Heart right ventricle (tissue), 16 donors: ENCODE measurements around the gene CCDC188. TPM values are rescaled to one million over a fixed set of nuclear protein-coding genes. Genes with fewer than 3 reads are reported as not detected.

Experiments
- ATAC-seq, 8 donors: fragments of 200-7000 bp; cut with Tn5 transposase; one replicate each; pipeline ENCODE4 v1.9.1; 2020; ENCODE audit warnings: mild to moderate bottlenecking in 8 of 8, moderate library complexity in 8 of 8, moderate number of reproducible peaks in 1 of 8
- DNase-seq, 2 donors: peaks; one replicate each; pipeline ENCODE4 v3.0.0-alpha.2; 2020
- H3K27ac ChIP-seq, 10 donors: fragments of 200-600 bp; sonication (generic) in 2 of 10; one replicate each; pipeline versions ENCODE4 v1.5.0 to v1.8.0; 2020 to 2022; ENCODE audit warnings: mild to moderate bottlenecking in 3 of 10
- H3K27me3 ChIP-seq, 7 donors: fragments of 200-600 bp; one replicate each; pipeline ENCODE4 v1.8.0; 2021 to 2022; ENCODE audit warnings: mild to moderate bottlenecking in 2 of 7
- H3K36me3 ChIP-seq, 9 donors: fragments of 200-600 bp; sonication (generic) in 1 of 9; one replicate each; pipeline versions ENCODE4 v1.5.0 to v1.8.0; 2020 to 2022; ENCODE audit warnings: mild to moderate bottlenecking in 2 of 9
- H3K4me1 ChIP-seq, 9 donors: fragments of 200-600 bp; sonication (generic) in 1 of 9; one replicate each; pipeline versions ENCODE4 v1.5.0 to v1.8.0; 2020 to 2022; ENCODE audit warnings: mild to moderate bottlenecking in 4 of 9
- H3K4me3 ChIP-seq, 10 donors: fragments of 200-600 bp; sonication (generic) in 2 of 10; one replicate each; pipeline versions ENCODE4 v1.5.0 to v1.8.0; 2020 to 2022; ENCODE audit warnings: mild to moderate bottlenecking in 7 of 10, moderate library complexity in 2 of 10
- H3K9me3 ChIP-seq, 11 donors: fragments of 200-600 bp in 10 of 11; sonication (generic) in 2 of 11; one replicate each; pipeline versions ENCODE4 v1.5.0 to v1.8.0; 2013 to 2022; ENCODE audit warnings: mild to moderate bottlenecking in 2 of 11, control low read depth in 1 of 11, moderate library complexity in 1 of 11
- WGBS, 2 donors: extraction: QIAGEN DNeasy Blood & Tissue Kit; methylation state at CpG; one replicate each; pipeline ENCODE4 v1.1.7; 2013; ENCODE audit warnings: inconsistent platforms in 1 of 2; 5-methylcytosine and 5-hydroxymethylcytosine counted together
- intact Hi-C, 10 donors: fragments of 100-400 bp; cut with DNase I; formaldehyde crosslinking; loops; one replicate each; pipeline versions ENCODE4 v1.11.1 to v1.14.2; 2022
- polyA plus RNA-seq, 2 donors: library from polyadenylated mRNA; stranded (reverse); fragments of 200-250 nt; gene quantifications; one replicate each; pipeline ENCODE4 v1.2.3, GENCODE V29; 2013
- total RNA-seq, 10 donors: library from RNA; stranded (reverse); fragmentation: NEBNext Ultra II Directional in 3 of 10; extraction: Animal tissue kit (Norgen Biotek cat#: 25700) in 3 of 10; gene quantifications; one replicate each; pipeline versions ENCODE4 v1.2.1 to v1.2.4, GENCODE V29; 2021 to 2023
- TF ChIP-seq, protein P1 (sequence below), 9 donors: fragments of 200-600 bp; sonication (generic) in 2 of 9; IDR thresholded peaks; one replicate each; pipeline versions ENCODE4 v1.5.0 to v1.8.0; 2021 to 2022; ENCODE audit warnings: antibody characterized with exemption in 9 of 9, mild to moderate bottlenecking in 5 of 9, moderate library complexity in 1 of 9
- donor health status: Arrhythmogenic right ventricular cardiomyopathy.
- donor health status: ischemic (EF 13 %, LVEDD 7.1; RV severe dilation, severe dysfunction).
- donor health status: healthy with polysubstance abuse.
- donor health status: DM: no; HTN: yes; CAD: no.
- donor health status: DM: no; HTN: no; CAD: no.
- donor health status: ischemic (EF 25% LVEDD 6.9; RV normal size, moderate dysfunction).
- donor health status: ischemic (EF 25% LVEDD 5.7; RV mildly dilated, moderate dysfunction).
- donor health status: healthy.
- donor health status: DM: yes; HTN: yes; CAD: no.
- donor health status: Ischemic cardiomyopathy.
- donor health status: ischemic (EF 35%, LVEDD 5.7; RV mildly dilated, moderate dysfunction).
- donor health status: nonischemic (EF 11% LVEDD 7.7; RV severe dilation, severe dysfunction).
- donor health status: DM: yes; HTN: yes; CAD: no.
- donor health status: PGD.
- donor health status: ischemic (EF 29% LVEDD 5.4; RV normal size, mild dysfunction).
- donor health status: nonischemic (EF 23%, LVEDD 6.1; RV moderate dilation, normal function).

Gene CCDC188
- total and polyA plus RNA-seq, 12 donors, result 0.15 to 2.3 (median 0.51) TPM; not detected in 3

DNA sequence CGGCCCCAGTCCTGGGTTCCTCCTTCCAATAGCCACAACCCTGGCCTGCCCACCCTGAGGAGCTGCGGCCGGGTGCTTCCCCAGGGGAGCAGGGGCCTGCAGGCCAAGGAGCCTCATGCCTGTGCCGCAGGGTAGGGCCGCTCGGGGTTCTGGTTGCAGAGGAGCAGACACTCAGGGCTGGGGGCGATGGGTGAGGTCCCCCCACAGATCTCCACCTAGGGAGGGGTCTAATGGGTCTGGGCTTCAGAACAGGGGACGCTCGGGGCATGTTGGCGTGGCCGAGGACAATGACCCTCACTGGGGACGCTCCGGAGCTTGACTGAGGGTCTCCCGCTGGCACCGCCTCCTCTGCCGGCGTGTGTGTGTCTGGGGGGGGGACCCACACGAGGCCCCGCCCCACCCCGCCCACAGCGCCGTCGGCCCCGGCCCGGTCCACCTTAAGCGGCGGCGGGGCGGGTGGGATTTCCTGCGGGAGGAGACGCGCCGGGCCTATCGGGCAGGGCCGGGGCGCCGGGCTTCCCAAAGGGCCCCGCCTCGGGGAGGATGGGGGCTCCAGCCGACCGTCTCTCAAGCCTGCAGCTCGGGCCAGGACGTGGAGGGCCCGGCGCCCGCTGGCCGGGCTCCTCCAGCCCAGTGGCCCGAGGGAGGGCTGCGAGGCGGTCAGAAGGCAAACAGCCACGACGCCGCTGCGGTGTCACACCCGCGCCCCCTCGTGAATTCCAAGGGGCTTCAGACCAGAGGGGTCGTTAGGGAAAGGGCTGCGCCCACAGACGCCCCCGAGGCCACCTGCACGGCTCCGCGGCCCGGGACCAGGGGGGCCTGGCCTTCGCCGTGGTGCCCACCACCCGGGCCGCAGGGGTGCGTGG lies 19.9 kb downstream of the CCDC188 start:
- ATAC-seq (peak; percentile 79 to 94 (median 89)), DNase-seq (peak; percentile 88 to 92)
- peak overlapping the region; percentile 85 to 100 (median 94) for H3K4me3 ChIP-seq
- peaks cover 34 to 58% (median 46%) of the 10 kb centered on the region in 9 donors for H3K4me1 ChIP-seq
- H3K36me3 ChIP-seq, result peaks cover 0 to 22% (median 5%) of the 10 kb centered on the region in 9 donors
- H3K27ac ChIP-seq, result peak overlapping the region; percentile 89 to 100 (median 96)
- no peaks in the 10 kb centered on the region for H3K9me3 ChIP-seq
- TF ChIP-seq, protein P1, sequence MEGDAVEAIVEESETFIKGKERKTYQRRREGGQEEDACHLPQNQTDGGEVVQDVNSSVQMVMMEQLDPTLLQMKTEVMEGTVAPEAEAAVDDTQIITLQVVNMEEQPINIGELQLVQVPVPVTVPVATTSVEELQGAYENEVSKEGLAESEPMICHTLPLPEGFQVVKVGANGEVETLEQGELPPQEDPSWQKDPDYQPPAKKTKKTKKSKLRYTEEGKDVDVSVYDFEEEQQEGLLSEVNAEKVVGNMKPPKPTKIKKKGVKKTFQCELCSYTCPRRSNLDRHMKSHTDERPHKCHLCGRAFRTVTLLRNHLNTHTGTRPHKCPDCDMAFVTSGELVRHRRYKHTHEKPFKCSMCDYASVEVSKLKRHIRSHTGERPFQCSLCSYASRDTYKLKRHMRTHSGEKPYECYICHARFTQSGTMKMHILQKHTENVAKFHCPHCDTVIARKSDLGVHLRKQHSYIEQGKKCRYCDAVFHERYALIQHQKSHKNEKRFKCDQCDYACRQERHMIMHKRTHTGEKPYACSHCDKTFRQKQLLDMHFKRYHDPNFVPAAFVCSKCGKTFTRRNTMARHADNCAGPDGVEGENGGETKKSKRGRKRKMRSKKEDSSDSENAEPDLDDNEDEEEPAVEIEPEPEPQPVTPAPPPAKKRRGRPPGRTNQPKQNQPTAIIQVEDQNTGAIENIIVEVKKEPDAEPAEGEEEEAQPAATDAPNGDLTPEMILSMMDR (IDR thresholded peaks at IDR 0.05), result no peak
- no peaks in the 10 kb centered on the region for H3K27me3 ChIP-seq
- WGBS, 2 donors, result 4% methylated on average over 66 to 70 of the region's 70 CpGs
- intact Hi-C loops, result loop anchor here in 1 of 10 donors (10.0 kb wide), 1 partner anchor 166 kb away; no protein-coding TSS in a partner anchor

DNA sequence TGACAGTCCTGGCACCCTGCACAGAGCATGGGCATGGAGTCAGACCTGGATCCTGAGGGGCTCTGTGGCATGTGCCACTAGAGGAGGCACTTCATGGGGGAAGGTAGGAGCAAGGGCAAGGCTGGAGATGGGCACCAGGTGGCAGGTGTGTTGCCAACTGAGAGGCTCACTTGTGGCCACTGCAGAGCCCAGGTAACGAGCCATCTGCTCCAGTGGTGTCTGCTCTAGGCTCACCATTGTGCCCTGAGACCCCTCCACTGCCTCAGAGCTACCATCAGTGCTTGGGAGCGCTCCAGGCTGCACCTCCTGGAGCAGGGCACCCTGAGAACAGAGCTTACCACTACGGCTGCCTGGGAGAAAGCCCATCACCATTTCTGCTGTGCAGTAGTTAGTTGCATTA lies 20.5 kb downstream of the CCDC188 start:
- H3K36me3 ChIP-seq, result peaks cover 0 to 29% (median 11%) of the 10 kb centered on the region in 9 donors
- H3K9me3 ChIP-seq, result no peaks in the 10 kb centered on the region
- H3K4me3 ChIP-seq, result peak overlapping the region in 7 of 10 donors; percentile 85 to 100 (median 94)
- TF ChIP-seq, protein P1 (IDR thresholded peaks at IDR 0.05), result no peak
- no peak for DNase-seq
- peak overlapping the region in 6 of 10 donors; percentile 89 to 100 (median 99) for H3K27ac ChIP-seq
- 77 to 82% methylated on average over 3 of the region's 3 CpGs for WGBS, 2 donors
- intact Hi-C loops, result loop anchor here in 1 of 10 donors (10.0 kb wide), 1 partner anchor 166 kb away; no protein-coding TSS in a partner anchor
- peaks cover 27 to 52% (median 40%) of the 10 kb centered on the region in 9 donors for H3K4me1 ChIP-seq
- H3K27me3 ChIP-seq, result no peaks in the 10 kb centered on the region
- peak in 2 of 8 donors; percentile 1 for ATAC-seq

DNA sequence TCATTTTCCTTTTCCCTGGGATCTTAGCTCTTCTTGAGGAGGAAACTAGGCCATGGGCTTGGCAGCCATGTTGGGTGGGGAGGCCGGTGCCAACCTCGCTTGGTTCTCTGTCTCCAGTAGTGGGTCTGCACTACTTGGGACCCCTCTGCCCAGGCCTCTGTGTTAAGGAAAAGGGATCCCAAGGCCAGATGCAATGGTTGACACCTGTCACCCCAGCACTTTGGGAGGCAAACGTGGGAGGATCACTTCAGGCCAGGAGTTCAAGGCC lies 21.2 kb downstream of the CCDC188 start:
- intact Hi-C loops, result loop anchor here in 3 of 10 donors (10.0 kb wide), 2 partner anchors 155 to 165 kb away; no protein-coding TSS in a partner anchor
- Histone ChIP-seq H3K27ac (no peak overlapping the region), H3K9me3 (no peaks in the 10 kb centered on the region), H3K27me3 (no peaks in the 10 kb centered on the region), H3K36me3 (peaks cover 0 to 35% (median 12%) of the 10 kb centered on the region in 9 donors), H3K4me3 (no peak overlapping the region), H3K4me1 (peaks cover 22 to 45% (median 33%) of the 10 kb centered on the region in 9 donors)
- TF ChIP-seq, protein P1 (IDR thresholded peaks at IDR 0.05), result no peak
- 87 to 90% methylated on average over 3 of the region's 3 CpGs for WGBS, 2 donors
- ATAC-seq (no peak), DNase-seq (no peak)

DNA sequence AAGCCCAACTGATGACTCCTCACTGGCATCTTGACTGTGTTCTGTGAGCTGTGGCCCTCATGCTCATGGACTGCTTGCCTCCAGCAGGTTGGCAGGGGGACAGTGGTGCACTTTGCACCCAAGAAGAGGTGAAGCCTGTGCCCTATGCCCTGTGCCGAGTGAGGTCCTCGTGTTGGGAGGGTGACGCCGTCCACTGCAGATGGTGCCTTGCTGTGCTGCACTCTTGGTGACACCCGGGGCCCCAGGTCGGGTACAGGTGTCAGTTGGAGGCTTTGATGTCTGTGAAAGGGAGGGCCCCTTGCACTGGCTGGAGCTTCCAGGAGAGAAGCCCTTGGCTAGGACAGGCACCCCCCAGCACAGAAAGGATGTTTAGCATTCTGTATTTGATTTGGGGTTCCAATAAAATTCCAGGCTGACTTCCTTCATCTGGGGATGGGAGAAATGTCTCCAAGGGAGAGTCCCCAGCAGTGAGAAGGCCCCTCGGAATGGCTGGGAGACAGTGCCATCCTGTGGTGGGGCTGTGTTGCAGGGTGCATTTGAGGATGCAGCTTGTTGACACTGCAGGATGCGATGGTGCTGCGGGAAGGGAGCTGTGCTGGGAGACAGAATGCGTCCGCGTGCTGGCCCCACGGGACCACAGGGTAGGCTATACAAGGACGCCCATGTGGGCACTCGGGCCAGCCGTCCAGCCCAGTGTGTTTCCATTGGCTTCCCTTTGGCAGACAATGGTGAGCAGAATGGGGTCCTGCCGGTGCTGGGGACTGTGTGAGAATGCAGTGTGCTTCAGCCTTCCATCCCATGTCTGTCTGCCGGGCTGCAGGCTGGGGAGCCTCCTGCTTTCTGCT lies 21.7 kb downstream of the CCDC188 start:
- TF ChIP-seq, protein P1 (IDR thresholded peaks at IDR 0.05), result peak in 7 of 9 donors; percentile 30 to 46 (median 37)
- no peak for DNase-seq
- Histone ChIP-seq H3K4me3 (no peak overlapping the region), H3K9me3 (no peaks in the 10 kb centered on the region), H3K36me3 (peaks cover 0 to 39% (median 12%) of the 10 kb centered on the region in 9 donors), H3K27ac (peak overlapping the region in 2 of 10 donors; percentile 23 to 44), H3K27me3 (no peaks in the 10 kb centered on the region), H3K4me1 (peaks cover 16 to 40% (median 28%) of the 10 kb centered on the region in 9 donors)
- ATAC-seq, result no peak
- 37 to 43% methylated on average over 18 of the region's 18 CpGs for WGBS, 2 donors
- intact Hi-C loops, result loop anchor here in 2 of 10 donors (10.0 kb wide), 2 partner anchors 154 to 164 kb away; no protein-coding TSS in a partner anchor
